Colonic mucosa (tissue), 4 donors: Measurements from ENCODE around the gene BHLHE41. TPM values are rescaled to one million over a fixed set of nuclear protein-coding genes. Genes with fewer than 3 reads are reported as not detected.

ENCODE experiments used
- DNase-seq: peaks from one replicate; pipeline ENCODE4 v3.0.0-alpha.2; 2020
- H3K27ac ChIP-seq: fragments of 200-600 bp; one replicate; pipeline ENCODE4 v1.8.0; 2021
- H3K27me3 ChIP-seq: fragments of 200-600 bp; one replicate; pipeline ENCODE4 v1.8.0; 2021
- H3K36me3 ChIP-seq: fragments of 200-600 bp; one replicate; pipeline ENCODE4 v1.8.0; 2021
- H3K4me1 ChIP-seq: fragments of 200-600 bp; one replicate; pipeline ENCODE4 v1.8.0; 2021; ENCODE audit warnings: mild to moderate bottlenecking
- H3K4me3 ChIP-seq: fragments of 200-600 bp; one replicate; pipeline ENCODE4 v1.8.0; 2021
- H3K9ac ChIP-seq, 2 donors: one replicate each; pipeline ENCODE4 v1.7.0; 2013; ENCODE audit warnings: control low read depth in 2 of 2, low read depth in 2 of 2, low read length in 2 of 2
- H3K9me3 ChIP-seq: fragments of 200-600 bp; one replicate; pipeline ENCODE4 v1.8.0; 2021
- CTCF ChIP-seq: fragments of 200-600 bp; IDR thresholded peaks from one replicate; pipeline ENCODE4 v1.8.0; 2022; ENCODE audit warnings: antibody characterized with exemption, mild to moderate bottlenecking
- intact Hi-C: fragments of 100-400 bp; cut with DNase I; formaldehyde crosslinking; loops from one replicate; pipeline ENCODE4 v1.14.1; 2022
- total RNA-seq, 2 donors: library from RNA; stranded (reverse); fragmentation: NEBNext Ultra II Directional in 1 of 2; extraction: Animal tissue kit (Norgen Biotek cat#: 25700) in 1 of 2; gene quantifications; one replicate each; pipeline ENCODE4 v1.2.1, GENCODE V29; 2021
- donor health status: healthy.
- donor health status: DM: no; HTN: no; CAD: no.
- donor health status: DM: no; HTN: no; CAD: no.

The BHLHE41 gene
- total RNA-seq, 2 donors from 2014 or later, result 13.3 to 31.8 TPM

- H3K4me1 ChIP-seq, result no peaks in the 10 kb centered on the region
- no peak overlapping the region for H3K27ac ChIP-seq
- H3K4me3 ChIP-seq, result no peak overlapping the region
- no peak overlapping the region for H3K9ac ChIP-seq
- intact Hi-C loops, result no loop called here
- no peaks in the 10 kb centered on the region for H3K9me3 ChIP-seq
- no peaks in the 10 kb centered on the region for H3K36me3 ChIP-seq
- no peaks in the 10 kb centered on the region for H3K27me3 ChIP-seq
- DNase-seq, result no peak
- no peak for TF ChIP-seq CTCF
Observed at GRCh38 chr12:26102953-26103352, 21.9 kb downstream of the BHLHE41 start.

GRCh38 chr12:26101763-26102162 is 23.1 kb downstream of the BHLHE41 start:
- Histone ChIP-seq H3K27me3 (no peaks in the 10 kb centered on the region), H3K36me3 (no peaks in the 10 kb centered on the region), H3K4me1 (no peaks in the 10 kb centered on the region), H3K4me3 (no peak overlapping the region), H3K9me3 (no peaks in the 10 kb centered on the region), H3K27ac (no peak overlapping the region), H3K9ac (no peak overlapping the region)
- TF ChIP-seq CTCF, result no peak
- intact Hi-C loops, result no loop called here
- DNase-seq, result no peak

GRCh38 chr12:26101350-26101734 is 23.5 kb downstream of the BHLHE41 start:
- H3K4me1 ChIP-seq, result no peaks in the 10 kb centered on the region

GRCh38 chr12:26100666-26101349 is 24.0 kb downstream of the BHLHE41 start:
- Histone ChIP-seq H3K36me3 (no peaks in the 10 kb centered on the region), H3K9me3 (no peaks in the 10 kb centered on the region), H3K4me3 (no peak overlapping the region), H3K27ac (no peak overlapping the region), H3K27me3 (no peaks in the 10 kb centered on the region), H3K9ac (no peak overlapping the region), H3K4me1 (no peaks in the 10 kb centered on the region)
- intact Hi-C loops, result no loop called here
- no peak for DNase-seq
- no peak for TF ChIP-seq CTCF

More at GRCh38 chr12:26101350-26101734, 23.5 kb downstream of the BHLHE41 start:
- no peak for TF ChIP-seq CTCF
- H3K27me3 ChIP-seq, result no peaks in the 10 kb centered on the region
- DNase-seq, result peak; percentile 77
- H3K36me3 ChIP-seq, result no peaks in the 10 kb centered on the region
- no peaks in the 10 kb centered on the region for H3K9me3 ChIP-seq
- intact Hi-C loops, result no loop called here
- H3K27ac ChIP-seq, result no peak overlapping the region
- H3K4me3 ChIP-seq, result no peak overlapping the region
- no peak overlapping the region for H3K9ac ChIP-seq

GRCh38 chr12:26097046-26097878 is 27.6 kb downstream of the BHLHE41 start:
- TF ChIP-seq CTCF, result peak; percentile 96
- H3K27ac ChIP-seq, result no peak overlapping the region

More at GRCh38 chr12:26097046-26097878, 27.6 kb downstream of the BHLHE41 start:
- Histone ChIP-seq H3K9me3 (no peaks in the 10 kb centered on the region), H3K27me3 (no peaks in the 10 kb centered on the region), H3K36me3 (no peaks in the 10 kb centered on the region), H3K4me1 (no peaks in the 10 kb centered on the region), H3K9ac (no peak overlapping the region), H3K4me3 (no peak overlapping the region)
- intact Hi-C loops, result loop anchor here (10.0 kb wide), 1 partner anchor 518 kb away; no protein-coding TSS in a partner anchor
- peak; percentile 77 for DNase-seq
